Measurements from ENCODE around the gene NRXN3. TPM values are rescaled to one million over a fixed set of nuclear protein-coding genes. Genes with fewer than 3 reads are reported as not detected.

Gene NRXN3
- 6.7 TPM for total RNA-seq

- DNase-seq (ENCODE audit: low spot score) = no peak
Observed at GRCh38 chr14:78170203-78170602, at the start of gene NRXN3. Gene NRXN3, plus strand, starts transcription at chr14:78170373. Its CDS starts 72,721 bp downstream, at chr14:78243094.

- no peak for DNase-seq (ENCODE audit: low spot score)
Observed at GRCh38 chr14:78122436-78122835, 47.7 kb upstream of the NRXN3 start.

- DNase-seq (ENCODE audit: low spot score) = no peak
Observed at GRCh38 chr14:78123650-78124253, 46.4 kb upstream of the NRXN3 start.

- DNase-seq (ENCODE audit: low spot score) = no peak
Observed at GRCh38 chr14:78127961-78128360, 42.2 kb upstream of the NRXN3 start.

GRCh38 chr14:78129375-78129774 lies 40.8 kb upstream of the NRXN3 start:
- no peak for DNase-seq (ENCODE audit: low spot score)

- DNase-seq (ENCODE audit: low spot score) = no peak
Observed at GRCh38 chr14:78130356-78130755, 39.8 kb upstream of the NRXN3 start.

GRCh38 chr14:78131201-78131600 lies 39.0 kb upstream of the NRXN3 start:
- DNase-seq (ENCODE audit: low spot score) = no peak

- no peak for DNase-seq (ENCODE audit: low spot score)
Observed at GRCh38 chr14:78131616-78132015, 38.6 kb upstream of the NRXN3 start.

- DNase-seq (ENCODE audit: low spot score) = no peak
Observed at GRCh38 chr14:78135450-78135891, 34.7 kb upstream of the NRXN3 start.

GRCh38 chr14:78136695-78137094 lies 33.5 kb upstream of the NRXN3 start:
- DNase-seq (ENCODE audit: low spot score) = no peak

- no peak for DNase-seq (ENCODE audit: low spot score)
Observed at GRCh38 chr14:78141590-78141989, 28.6 kb upstream of the NRXN3 start.

GRCh38 chr14:78142998-78143397 lies 27.2 kb upstream of the NRXN3 start:
- no peak for DNase-seq (ENCODE audit: low spot score)

GRCh38 chr14:78143489-78144145 lies 26.6 kb upstream of the NRXN3 start:
- no peak for DNase-seq (ENCODE audit: low spot score)

GRCh38 chr14:78152201-78153063 lies 17.7 kb upstream of the NRXN3 start:
- no peak for DNase-seq (ENCODE audit: low spot score)

- DNase-seq (ENCODE audit: low spot score) = no peak
Observed at GRCh38 chr14:78153064-78153341, 17.2 kb upstream of the NRXN3 start.

GRCh38 chr14:78154827-78155226 lies 15.3 kb upstream of the NRXN3 start:
- no peak for DNase-seq (ENCODE audit: low spot score)

GRCh38 chr14:78156196-78156595 lies 14.0 kb upstream of the NRXN3 start:
- DNase-seq (ENCODE audit: low spot score) = no peak

GRCh38 chr14:78157494-78158437 lies 12.4 kb upstream of the NRXN3 start:
- no peak for DNase-seq (ENCODE audit: low spot score)

GRCh38 chr14:78162202-78162601 lies 8.0 kb upstream of the NRXN3 start:
- DNase-seq (ENCODE audit: low spot score) = no peak

GRCh38 chr14:78164226-78164853 lies 5.8 kb upstream of the NRXN3 start:
- DNase-seq (ENCODE audit: low spot score) = no peak

- DNase-seq (ENCODE audit: low spot score) = no peak
Observed at GRCh38 chr14:78172428-78172827, 2.3 kb downstream of the NRXN3 start.
